Measurements from ENCODE around the gene RPSA.
"Not testable (repeated sequence)": the region's sequence is repeated elsewhere in the genome, so short reads cannot be mapped to it uniquely, and the experiment has no call there.

RPSA gene

DNA sequence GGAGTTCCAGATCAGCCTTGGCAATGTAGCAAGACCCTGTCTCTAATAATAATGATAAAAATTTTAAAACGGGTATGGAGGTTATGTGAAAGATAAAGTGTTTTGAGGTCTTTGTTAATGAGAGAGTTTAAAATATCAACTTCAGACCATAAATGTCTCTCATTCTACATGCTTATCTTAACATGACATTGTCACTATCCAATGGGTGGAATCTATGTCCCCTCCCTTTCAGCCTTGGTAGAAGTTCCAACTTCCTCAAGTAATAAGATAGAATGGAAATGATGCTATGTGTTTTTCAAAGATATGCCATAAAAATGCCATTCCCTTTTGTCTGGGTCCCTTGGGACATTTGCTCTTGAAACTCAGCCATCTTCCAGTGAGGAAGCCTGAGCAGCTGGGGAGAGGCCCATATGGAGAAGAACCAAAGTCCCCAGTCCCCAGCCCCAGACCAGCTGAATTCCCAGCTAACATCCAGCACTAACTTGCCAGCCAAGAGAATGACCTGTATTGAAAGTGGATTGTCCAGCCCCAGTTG is 17.0 kb downstream of the RPSA start:
- no peak for DNase-seq

DNA sequence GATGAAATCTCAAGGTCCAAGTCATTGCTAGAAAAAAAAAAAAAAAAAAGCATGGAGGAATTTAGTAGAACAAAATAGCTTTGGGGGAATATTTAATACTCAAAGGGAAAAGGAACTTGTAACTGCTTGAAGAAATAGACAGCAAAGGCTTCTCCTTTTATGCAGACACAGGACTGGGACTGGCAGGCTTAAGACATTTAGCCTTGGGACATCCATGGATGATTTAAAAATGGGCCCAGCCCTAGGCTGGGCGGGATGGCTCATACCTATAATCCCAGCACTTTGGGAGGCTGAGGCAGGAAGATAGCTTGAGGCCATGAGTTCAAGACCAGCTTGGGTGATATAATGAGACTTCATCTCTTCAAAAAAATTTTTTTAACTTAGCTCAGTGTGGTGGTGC is 19.8 kb downstream of the RPSA start:
- no peak for DNase-seq

DNA sequence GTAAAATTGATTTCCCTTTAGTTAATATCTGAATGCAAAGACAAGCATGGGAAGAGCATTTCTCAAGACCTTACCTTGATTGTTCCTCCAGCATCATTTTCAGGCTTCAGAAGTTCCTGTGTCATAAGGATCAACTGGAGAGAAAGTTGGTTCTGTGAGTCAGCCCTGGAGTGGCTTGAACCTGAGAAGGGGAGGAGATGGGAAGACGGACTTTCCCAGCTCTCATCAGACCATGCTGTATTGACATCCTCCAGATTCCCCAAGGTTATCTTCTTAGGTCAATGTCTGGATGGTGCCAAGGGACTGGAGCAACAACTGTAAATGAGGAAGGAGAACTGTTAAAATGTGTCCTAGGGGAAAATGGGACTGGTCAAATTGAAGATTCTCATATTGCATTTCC is 21.0 kb downstream of the RPSA start:
- DNase-seq: no peak

DNA sequence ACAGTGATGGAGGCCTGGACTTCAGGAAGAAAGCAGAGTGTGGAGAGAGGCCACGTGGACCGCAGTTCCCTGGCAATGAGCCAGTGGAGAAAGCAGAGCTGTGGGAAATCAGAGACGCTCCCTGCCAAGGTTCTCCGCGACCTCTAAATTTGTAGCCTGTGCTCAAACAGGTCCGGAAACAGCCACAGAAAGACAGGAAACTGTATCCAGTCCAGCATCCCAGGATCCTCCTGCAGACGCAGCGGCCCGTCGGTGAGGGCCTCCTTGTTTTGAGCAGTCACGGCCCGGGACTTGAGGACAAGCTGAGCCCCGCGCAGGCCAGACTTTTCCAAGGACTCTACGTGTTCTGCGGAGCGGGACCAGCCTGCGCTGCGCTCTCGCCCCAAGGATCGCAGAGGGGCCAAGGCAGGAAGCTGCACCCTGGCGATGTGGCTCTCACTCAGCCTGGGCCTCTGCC is 22.3 kb downstream of the RPSA start:
- no peak for DNase-seq

DNA sequence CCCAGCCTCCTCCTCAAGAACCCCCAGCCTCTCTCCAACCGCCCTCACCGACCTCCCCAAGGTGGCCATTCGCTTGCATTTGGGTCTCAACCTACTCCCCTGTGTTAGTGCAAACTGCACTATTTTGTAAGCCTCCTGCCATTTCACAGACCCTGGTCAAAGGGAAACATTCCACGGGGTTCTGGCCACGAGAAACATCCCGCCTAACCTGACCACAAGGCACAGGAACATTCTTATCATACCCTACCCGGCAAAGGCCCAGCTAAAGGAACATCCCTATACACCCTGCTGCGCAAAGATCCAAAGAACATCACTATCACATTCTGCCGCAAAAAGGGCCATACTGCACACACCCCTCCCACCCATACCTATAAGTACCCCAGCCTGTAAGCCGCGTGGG is 22.9 kb downstream of the RPSA start:
- DNase-seq: no peak

DNA sequence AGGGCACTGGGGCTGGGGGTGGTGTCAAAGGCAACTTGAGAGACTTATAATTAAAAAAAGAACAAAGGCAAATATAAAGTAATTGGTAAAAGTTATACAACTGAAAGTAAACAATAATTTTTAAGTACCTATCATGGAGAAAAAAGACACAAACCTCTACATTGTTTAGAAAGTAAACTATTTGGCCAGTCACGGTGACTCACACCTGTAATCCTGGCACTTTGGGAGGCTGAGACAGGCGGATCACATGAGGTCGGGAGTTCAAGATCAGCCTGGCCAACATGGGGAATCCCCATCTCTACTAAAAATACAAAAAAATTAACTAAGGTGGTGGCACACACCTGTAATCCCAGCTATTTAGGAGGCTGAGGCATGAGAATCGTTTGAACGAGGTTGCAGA is 25.8 kb downstream of the RPSA start:
- no peak for DNase-seq

DNA sequence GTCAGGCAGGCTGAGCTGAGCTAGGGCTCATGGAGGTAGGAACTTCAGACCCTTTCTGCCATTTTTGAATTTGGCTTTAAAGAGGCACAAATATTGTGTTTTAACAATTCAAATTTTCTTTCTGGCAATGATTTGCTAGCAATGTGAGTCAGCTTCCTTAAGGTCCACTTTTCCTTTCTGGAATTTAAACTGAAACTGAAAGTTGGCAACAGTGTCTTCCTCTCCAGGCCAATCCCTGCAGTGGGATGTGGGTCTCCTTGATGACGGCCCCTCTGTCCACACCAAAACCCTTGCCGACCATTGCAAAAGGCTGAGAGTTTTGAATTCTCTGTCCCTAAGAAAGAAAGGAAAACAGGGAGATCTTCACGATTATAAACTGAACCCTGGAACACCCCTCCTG is 27.1 kb downstream of the RPSA start:
- DNase-seq: no peak

DNA sequence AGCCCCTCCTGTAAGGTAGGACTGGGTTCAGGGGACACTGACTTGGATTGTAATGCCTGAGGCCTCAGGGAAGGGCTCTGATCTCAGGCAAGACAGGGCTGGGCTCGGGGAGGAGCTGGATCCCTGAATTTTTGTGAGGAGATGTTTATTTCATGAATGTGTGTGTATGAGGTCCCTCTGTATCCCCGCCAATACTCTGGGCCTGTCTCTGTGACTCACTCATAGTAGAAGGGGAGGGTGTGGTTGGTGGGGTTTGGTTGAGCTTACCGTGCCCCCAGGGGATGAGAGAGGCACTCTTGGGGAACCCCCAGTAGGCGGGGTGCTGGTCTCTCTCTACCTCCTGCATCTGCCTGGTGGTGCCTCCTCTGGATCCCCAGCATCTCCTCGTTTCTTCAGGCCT is 28.1 kb downstream of the RPSA start:
- DNase-seq: no peak

DNA sequence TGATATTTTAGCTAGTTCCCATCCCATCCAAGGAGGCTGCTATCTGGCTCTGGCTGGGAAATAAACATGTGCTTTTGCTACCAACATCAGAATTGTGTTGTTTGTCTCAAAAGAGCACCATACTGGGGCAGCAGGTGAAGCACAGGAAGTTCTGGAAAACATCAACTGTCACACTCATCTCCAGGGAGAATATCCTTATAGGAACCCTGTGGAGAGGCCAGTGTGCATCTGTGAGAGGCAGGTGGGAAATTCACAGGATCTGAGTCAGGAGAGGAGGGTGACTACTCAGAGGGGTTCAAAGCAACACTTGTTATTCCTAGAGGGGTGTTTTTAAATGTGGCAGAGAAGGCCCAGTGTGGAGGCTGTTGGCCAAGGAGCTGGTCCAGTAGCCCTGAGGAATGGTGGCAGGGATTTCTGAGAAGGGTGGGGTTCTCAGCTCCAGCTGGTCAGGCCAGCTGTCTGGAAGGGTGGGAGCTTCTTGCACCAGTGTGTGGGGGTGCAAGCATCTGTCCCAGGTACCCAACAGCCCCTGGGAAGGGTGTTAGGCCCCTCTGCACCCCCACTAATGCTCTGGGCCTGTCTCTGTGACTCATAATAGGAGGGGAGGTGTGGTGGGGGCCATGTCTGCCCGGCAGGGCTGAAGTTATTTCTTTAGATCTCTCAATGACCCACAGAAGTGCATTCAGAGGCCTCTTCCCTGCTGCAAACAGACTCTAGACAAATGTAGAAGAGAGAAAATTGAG is 28.7 kb downstream of the RPSA start:
- no peak for DNase-seq

DNA sequence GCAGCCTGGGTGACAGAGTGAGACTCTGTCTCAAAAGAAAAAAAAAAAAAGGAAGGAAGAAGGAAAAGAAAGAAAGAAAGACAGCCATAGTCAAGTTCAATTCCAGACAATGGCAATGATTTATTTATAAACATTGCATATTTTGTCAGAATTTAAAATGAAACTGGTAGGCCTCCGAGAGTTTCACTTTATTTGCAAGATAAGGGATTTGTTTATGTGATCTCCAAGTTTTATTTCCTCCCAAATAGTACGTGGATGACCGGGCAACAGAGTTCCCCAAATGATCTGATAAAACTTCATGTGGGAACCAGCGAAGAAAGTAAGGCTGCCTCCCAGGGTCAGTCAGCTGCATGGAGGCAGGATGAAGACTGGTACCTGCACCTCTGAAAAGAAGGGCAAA is 32.4 kb downstream of the RPSA start:
- DNase-seq: no peak

DNA sequence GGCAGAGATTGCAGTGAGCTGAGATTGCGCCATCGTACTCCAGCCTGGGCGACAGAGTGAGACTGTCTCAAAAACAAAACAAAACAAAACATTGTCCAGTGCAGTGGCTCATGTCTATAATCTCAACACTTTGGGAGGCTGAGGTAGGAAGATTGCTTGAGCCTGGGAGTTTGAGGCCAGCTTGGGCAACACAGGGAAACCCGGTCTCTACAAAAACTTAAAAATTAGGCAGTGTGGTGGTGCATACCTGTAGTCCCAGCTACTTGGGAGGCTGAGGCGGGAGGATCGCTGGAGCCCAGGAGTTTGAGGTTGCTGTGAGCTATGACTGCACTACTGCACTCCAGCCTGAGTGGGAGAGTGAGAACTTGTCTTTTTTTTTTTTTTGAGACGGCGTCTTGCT is 33.8 kb downstream of the RPSA start:
- no peak for DNase-seq

DNA sequence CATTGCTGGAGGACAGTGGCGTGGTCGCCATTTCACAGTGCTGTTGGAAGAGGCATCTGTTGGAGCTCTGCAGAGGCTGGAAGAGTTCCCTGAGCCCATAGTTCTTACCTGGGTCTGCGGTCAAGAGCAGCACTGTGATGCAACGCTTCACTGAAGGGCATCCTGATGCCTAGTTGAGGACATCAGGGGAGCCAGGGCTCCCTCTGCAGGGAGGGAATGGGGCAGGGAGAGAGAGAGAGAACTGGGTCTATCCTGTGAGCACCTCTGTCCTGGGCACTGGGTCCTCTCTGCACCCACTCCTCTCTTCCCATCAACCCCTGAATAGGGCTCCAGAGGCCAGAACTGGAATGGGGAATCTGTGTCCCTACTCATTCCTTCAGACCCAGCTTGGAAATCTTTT is 37.0 kb downstream of the RPSA start:
- no peak for DNase-seq

DNA sequence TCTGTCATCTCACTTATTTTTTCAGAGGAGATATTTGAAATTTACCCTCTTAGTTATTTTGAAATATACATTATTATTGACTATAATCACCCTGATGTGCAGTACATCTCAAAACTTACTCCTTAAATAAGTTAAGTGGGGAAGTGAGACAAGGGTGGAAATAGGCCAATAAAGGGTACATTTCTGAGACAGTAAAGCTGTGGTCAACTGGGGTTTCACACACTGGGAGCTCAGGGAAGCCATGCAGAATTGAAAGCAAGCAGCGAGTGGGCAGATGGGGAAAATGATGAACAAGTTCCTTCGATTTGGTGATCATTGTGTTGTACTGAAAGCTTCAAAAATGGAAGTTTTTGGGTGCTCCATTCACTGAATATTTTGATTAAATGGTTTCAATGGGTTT is 39.4 kb downstream of the RPSA start:
- DNase-seq: no peak

DNA sequence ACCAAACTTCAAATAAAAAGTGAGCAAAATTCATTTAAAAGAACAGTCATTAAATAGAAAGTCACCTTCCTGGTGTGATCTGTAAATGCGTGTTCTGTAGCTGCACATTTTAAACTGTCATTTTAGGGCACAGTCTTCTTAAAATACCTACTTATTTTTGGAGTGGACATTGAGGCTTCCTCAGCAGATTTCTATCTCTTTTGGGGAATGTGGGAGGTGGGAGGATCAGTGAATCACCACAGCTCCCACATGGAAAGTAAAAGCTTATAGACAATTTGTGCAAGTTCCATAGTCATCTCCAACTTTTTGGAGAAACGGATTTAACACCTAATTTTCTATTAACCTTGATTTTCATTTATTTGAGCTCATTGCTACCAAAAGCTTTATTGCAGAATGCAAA is 39.9 kb downstream of the RPSA start:
- no peak for DNase-seq

DNA sequence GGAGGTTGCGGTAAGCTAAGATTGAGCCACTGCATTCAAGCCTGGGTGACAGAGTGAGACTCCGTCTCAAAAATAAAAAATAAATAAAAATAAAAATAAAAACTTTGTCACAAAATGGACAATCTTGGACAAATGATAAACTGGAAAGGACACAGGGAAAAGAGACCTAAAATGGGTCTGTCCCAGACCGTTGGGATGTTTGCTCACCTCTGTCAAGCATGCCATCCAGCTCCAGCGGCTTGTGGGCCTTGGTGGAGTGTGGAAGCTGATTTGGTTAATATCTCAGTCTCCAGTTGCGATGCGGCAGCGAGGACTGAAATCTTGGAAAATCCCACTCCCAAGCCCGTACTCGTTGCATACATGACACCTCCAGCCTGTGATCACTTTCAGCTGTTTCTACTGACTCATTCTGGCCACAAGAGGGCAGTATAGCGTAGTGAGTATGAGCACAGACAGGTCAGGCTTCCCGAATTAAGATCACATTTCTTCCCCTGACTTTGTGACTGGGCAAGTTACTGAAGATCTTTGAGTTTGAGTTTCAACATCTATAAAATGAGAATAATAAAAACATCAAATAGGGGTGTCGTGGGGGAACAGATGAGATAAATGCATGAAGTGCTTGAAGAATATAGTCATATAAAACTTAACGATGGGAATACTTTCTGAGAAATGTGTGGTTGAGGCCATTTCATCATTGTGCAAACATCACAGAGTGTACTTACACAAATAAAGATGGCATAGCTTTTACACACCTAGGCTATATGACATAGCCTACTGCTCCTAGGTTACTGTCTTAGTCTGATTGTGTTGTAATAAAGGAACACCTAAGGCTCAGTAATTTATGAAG is 41.3 kb downstream of the RPSA start:
- DNase-seq: peak; percentile 40 to 67

DNA sequence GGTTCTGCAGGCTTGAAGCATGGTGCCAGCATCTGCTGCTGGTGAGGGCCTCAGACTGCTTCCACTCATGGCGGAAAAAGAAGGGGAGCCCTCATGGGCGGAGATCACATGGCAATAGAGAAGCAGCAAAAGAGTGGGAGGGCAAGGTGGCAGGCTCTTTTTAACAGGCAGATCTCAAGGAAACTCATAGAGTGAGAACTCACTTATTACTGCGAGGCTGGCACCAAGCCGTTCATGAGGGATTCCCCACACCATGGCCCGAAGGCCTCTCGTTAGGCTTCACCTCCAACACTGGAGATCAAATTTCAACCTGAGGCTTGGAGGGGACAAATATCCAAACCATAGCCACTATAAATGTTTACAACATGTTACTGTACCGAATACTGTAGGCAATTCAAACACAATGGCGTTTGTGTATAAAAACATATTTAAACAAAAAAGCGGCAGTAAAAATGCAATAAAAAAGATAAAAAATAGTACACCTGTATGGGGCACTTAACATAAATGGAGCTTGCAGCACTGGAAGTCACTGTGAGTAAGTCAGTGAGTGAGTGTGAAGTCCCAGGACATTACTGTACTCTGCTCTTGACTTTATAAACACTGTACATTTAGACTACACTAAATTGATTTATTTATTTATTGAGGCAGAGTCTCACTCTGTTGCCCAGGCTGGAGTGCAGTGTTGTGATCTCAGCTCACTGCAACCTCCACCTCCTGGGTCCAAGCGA is 42.1 kb downstream of the RPSA start:
- no peak for DNase-seq

DNA sequence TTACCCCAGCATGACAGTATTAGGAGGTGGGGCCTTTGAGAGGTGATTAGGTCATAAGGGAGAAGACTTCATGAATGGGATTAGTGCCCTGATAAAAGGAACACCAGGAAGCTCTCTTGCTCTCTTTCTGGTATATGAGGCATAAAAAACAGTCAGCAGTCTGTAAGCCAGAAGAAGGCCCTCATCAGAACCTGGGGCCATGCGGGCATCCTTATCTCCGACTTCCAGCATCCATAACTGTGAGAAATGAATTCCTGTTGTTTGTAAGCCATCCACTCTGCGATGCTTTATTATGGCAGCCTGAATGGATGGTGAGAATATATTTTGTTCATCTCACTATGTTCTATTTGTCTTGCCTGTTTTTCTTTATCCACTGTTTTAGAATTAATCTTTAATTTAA is 43.3 kb downstream of the RPSA start:
- DNase-seq: no peak

DNA sequence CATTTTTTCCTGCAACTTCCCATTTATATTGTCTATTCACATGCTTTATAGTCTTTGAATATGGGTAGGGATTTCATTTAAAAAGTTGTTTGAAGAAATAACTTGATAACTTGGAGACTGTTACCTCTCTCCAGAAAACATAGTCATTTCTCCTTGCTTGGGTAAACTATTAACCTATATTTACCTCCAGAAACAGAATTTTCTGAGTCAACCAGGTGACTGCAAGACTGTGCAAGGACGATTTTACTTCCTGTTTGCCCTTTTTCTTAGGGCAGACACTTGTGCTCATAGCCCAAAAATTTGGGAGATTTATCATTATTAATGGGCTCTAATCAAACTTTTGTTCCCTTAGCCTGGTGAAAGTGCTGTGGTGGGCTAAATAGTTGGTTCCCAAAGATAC is 46.6 kb downstream of the RPSA start:
- DNase-seq: no peak

DNA sequence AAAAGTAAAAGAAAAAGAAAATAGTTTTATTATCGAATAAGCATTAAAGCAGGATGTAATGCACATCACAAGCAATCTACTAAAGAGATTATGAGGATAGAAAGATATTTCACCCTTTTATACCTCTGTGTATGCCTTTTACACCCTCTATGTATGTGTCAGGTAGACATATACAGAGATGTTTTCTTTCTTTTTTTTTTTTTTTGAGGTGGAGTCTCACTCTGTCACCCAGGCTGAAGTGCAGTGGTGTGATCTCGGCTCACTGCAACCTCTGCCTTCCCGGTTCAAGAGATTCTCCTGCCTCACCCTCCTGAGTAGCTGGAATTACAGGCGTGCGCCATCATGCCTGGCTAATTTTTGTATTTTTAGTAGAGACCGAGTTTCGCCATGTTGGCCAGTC is 47.4 kb downstream of the RPSA start:
- not testable (repeated sequence) for DNase-seq

DNA sequence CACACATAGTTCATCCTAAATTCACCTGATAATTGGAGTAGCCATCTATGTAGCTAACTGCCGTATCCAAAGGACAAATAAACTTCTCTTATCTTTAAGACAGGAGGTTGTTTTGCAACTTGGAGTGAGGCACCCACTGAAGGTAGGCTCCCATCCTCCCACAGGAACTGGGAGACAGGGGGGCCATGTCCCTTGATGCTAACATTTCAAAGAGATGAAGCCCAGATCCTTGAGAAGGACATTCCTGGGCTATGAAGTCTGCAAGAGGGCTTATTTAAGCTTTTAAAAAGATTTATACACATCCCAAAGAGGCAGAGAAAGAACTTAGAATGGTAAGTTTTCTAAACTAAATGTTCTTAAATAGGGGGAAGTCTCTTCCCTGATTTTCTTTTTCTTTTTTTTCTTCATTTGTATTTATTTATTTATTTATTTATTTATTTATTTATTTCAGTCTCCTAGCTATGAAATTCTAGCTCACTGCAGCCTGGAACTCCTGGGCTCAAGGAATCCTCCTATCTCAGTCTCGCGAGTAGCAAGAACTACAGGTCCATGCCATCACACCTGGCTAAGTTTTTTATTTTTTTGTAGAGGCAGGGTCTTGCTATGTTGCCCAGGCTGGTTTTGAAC is 48.2 kb downstream of the RPSA start:
- no peak for DNase-seq

DNA sequence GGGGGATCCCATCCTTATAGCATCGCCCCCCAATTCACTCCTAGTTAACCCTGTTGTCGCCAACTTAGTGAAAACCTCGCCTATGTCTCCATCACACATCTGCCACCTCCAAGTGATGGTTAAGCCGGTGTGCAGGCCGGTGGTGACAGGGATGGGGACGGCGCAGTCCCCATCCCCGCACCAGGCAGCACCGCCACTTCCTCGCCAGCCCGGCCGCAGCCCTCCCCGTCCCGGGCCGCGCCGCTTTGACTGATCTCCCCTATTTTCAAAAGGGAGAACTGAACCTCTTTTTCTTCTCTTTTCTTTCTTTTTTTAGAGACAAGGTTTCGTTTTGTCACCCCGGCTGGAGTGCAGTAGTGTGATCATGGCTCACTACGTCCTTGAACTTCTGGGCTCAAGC is 49.6 kb downstream of the RPSA start:
- DNase-seq: no peak

DNA sequence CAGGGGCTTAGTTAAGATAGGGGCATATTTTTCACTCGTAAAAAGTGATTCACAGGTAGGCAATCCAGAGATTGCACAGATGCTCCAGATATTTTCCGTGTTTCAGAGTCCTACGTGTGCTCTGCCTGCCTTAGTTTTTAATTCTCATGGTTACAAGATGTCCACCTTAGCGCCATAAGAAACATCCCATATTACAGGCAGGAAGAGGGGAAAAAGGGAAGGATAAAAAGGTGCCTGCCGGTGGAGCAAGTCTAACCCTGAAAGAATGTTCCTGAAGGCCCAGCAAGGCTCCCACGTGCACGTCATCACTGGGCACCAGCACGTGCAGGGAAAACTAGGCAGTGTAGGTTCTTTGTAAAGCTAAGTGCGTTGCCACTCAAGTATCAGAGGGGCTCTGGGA is 50.8 kb downstream of the RPSA start:
- DNase-seq: no peak

DNA sequence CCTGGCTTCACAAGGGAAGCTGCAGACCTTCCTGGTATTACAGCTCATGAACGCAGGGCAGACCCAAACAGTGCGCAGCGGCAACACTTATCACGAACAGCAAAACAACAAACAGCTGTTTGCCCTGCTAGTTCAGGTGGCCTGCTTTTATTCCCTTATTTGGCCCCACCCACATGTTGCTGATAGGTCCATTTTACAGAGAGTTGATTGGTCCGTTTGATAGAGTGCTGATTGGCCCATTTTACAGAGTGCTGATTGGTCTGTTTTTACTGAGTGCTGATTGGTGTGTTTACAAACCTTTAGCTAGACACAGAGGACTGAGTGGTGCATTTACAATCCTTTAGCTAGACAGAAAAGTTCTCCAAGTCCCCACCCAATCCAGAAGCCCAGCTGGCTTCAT is 52.1 kb downstream of the RPSA start:
- not testable (repeated sequence) for DNase-seq
